Thoracic aorta (tissue), 2 donors: ENCODE data around the gene HAND1. TPM values are rescaled to one million over a fixed set of nuclear protein-coding genes. Genes with fewer than 3 reads are reported as not detected.

Source experiments
- ATAC-seq: fragments of 150-250 bp; one replicate; pipeline ENCODE4 v1.8.0; 2017; ENCODE audit warnings: low read depth; ENCODE audit not compliant: insufficient number of reproducible peaks, low FRiP score
- DNase-seq: peaks from one replicate; pipeline ENCODE4 v3.0.0-alpha.2; 2020; ENCODE audit warnings: low spot score
- H3K27ac ChIP-seq, 2 donors: fragments of 200-600 bp; sonication (generic); 1 replicate in 1 of 2; 2 replicates in 1 of 2; pipeline ENCODE4 v1.5.1; 2016; ENCODE audit warnings: mild to moderate bottlenecking in 2 of 2, moderate library complexity in 2 of 2
- H3K27me3 ChIP-seq: fragments of 200-600 bp; sonication (generic); replicated peaks from 2 replicates; pipeline ENCODE4 v1.6.0; 2016; ENCODE audit warnings: mild to moderate bottlenecking; ENCODE audit not compliant: insufficient read depth
- H3K36me3 ChIP-seq: fragments of 200-600 bp; sonication (generic); one replicate; pipeline ENCODE4 v1.5.1; 2016
- H3K4me1 ChIP-seq, 2 donors: fragments of 200-600 bp; sonication (generic); 1 replicate in 1 of 2; 2 replicates in 1 of 2; pipeline versions ENCODE4 v1.5.1 to v1.6.0; 2016; ENCODE audit warnings: low read depth in 2 of 2, mild to moderate bottlenecking in 1 of 2; ENCODE audit not compliant: control insufficient read depth in 1 of 2
- H3K4me3 ChIP-seq: fragments of 200-600 bp; sonication (generic); 2 replicates; pipeline ENCODE4 v1.5.1; 2016; ENCODE audit warnings: mild to moderate bottlenecking
- H3K9me3 ChIP-seq: fragments of 200-600 bp; sonication (generic); 2 replicates; pipeline ENCODE4 v1.5.1; 2016
- total RNA-seq, 2 donors: library from RNA; depleted of rRNA; stranded (reverse); fragments of >200 nt; gene quantifications; one replicate each; pipeline versions ENCODE4 v1.1.0 to v1.2.3, GENCODE V29; 2016
- TF ChIP-seq, protein P1 (sequence below): fragments of 200-600 bp; sonication (generic); IDR thresholded peaks from one replicate; pipeline ENCODE4 v1.5.1; 2019; ENCODE audit warnings: antibody characterized with exemption

HAND1 gene
- not detected for total RNA-seq

DNA sequence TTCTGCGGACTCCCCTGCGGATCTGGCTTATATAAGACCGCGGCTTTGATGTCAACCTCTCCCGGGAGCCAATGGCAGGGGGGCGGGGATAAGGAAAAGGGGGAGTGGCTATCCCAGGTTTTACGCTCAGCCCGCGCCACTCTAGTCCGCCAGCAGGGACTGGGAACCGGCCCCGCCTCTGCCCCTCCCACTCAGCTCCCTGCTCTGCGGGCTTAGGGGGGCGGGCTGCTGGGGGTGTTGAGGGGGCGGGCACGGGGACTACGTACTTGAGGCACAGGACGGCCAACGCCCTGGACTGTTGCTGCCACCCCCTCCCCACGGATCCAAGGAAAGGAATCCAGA lies at the start of gene HAND1:
Gene HAND1 (minus strand): TSS at position 4 of the 342 bp plus-strand sequence. CDS start 219 bp downstream, outside the sequence.
- Histone ChIP-seq H3K4me3 (peak within 1 kb of the TSS; percentile 68), H3K4me1 (peaks cover 41 to 56% of the 10 kb centered on the region in 2 donors), H3K36me3 (no peaks in the 10 kb centered on the region), H3K27ac (no peak within 1 kb of the TSS), H3K9me3 (no peaks in the 10 kb centered on the region), H3K27me3 (peaks cover 85% of the 10 kb centered on the region)
- DNase-seq (no peak), ATAC-seq (no peak)
- TF ChIP-seq, protein P1, sequence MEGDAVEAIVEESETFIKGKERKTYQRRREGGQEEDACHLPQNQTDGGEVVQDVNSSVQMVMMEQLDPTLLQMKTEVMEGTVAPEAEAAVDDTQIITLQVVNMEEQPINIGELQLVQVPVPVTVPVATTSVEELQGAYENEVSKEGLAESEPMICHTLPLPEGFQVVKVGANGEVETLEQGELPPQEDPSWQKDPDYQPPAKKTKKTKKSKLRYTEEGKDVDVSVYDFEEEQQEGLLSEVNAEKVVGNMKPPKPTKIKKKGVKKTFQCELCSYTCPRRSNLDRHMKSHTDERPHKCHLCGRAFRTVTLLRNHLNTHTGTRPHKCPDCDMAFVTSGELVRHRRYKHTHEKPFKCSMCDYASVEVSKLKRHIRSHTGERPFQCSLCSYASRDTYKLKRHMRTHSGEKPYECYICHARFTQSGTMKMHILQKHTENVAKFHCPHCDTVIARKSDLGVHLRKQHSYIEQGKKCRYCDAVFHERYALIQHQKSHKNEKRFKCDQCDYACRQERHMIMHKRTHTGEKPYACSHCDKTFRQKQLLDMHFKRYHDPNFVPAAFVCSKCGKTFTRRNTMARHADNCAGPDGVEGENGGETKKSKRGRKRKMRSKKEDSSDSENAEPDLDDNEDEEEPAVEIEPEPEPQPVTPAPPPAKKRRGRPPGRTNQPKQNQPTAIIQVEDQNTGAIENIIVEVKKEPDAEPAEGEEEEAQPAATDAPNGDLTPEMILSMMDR = no peak

DNA sequence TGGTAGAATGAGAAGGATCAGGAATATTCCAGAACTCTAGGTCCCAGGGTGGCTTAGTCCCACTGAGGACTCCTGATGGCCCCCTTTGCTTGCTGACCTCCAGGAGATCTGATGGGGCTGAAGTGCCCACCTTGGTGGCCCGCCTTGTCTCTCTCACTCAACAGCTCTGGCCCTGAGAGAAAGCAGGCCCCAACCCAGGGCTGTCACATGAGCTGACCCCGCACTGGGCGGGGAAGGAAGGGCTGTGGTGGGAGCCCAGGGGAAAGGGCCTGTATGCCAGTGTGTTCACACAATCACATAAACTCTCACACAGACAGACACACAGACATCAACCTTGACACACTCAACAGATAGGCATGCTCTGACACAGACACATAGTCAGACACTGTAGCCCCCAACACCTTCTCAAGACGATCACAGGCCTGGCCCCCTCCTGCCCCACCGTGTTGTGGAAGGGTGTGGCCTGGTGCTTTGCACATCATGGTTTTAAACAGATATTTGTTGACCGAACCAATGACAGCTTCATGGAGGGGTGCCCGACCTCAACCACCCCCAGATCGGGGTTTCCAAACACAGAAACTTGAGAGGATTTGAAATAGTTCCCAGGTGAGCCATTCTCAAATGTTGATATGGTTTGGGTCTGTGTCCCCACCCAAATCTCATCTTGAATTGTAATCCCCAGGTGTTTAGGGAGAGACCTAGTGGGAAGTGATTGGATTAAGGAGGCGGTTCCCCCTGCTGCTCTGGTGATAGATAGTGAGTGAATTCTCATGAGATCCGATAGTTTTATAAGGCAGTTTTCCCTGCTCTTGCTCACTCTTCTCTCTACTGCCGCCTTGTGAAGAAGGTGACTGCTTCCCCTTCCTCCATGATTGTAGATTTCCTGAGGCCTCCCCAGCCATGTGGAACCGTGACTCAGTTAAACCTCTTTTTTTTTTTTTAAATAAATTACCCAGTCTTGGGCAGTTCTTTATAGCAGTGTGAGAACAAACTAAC lies 48.5 kb upstream of the HAND1 start:
- H3K4me1 ChIP-seq = peaks cover 0 to 14% of the 10 kb centered on the region in 2 donors
- H3K27ac ChIP-seq = no peak overlapping the region
- TF ChIP-seq, protein P1 = no peak
- ATAC-seq (no peak), DNase-seq (no peak)
- H3K27me3 ChIP-seq = no peaks in the 10 kb centered on the region
- no peaks in the 10 kb centered on the region for H3K9me3 ChIP-seq
- no peaks in the 10 kb centered on the region for H3K36me3 ChIP-seq
- H3K4me3 ChIP-seq = no peak overlapping the region

DNA sequence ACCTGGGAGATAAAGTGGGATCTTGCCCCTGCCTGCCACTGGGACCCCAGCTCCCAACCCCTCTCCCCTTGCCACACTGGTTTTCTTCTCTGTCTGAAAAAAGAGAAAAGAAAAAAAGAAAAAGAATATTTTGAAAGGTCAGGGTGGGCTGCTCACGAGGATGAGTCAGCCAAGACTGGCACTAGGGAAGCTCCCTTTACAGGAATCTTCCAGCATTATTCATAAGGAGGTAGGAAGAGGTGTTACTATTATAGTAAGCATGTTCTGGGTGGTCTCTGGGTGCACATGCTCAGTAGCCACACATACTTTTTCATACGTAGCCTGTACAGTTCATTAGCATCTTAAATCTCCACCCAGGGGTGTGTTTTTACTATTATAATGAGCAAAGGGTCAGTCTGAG lies 46.8 kb upstream of the HAND1 start:
- ATAC-seq = no peak

DNA sequence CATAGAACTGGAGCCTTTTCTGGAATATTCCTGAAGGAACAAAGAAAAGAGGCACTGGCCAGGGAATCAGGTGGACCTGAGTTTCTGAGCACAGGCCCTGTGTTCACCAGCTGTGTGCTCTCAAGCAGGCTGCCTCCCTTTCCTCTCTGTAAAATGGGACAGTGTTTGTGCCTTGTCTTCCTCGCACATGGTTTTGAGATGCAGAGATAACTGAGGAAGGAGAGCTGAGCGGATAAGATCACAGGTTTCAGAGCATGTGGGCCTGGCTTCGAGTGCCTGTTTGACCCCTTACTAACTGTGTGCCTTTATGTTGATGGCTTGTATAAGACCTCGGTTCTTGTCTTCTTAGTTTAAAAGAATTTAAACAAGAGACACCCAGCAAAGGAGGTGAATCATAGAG lies 46.2 kb upstream of the HAND1 start:
- H3K36me3 ChIP-seq = no peaks in the 10 kb centered on the region
- no peaks in the 10 kb centered on the region for H3K9me3 ChIP-seq
- no peak for ATAC-seq
- H3K4me3 ChIP-seq = no peak overlapping the region
- DNase-seq = no peak
- TF ChIP-seq, protein P1 = no peak
- H3K27ac ChIP-seq = no peak overlapping the region
- no peaks in the 10 kb centered on the region for H3K27me3 ChIP-seq
- peaks cover 0 to 14% of the 10 kb centered on the region in 2 donors for H3K4me1 ChIP-seq

More for the DNA sequence above, 46.8 kb upstream of the HAND1 start:
- no peaks in the 10 kb centered on the region for H3K27me3 ChIP-seq
- TF ChIP-seq, protein P1 = no peak
- no peaks in the 10 kb centered on the region for H3K9me3 ChIP-seq
- H3K27ac ChIP-seq = no peak overlapping the region
- H3K4me3 ChIP-seq = no peak overlapping the region
- H3K4me1 ChIP-seq = peaks cover 0 to 14% of the 10 kb centered on the region in 2 donors
- H3K36me3 ChIP-seq = no peaks in the 10 kb centered on the region
- no peak for DNase-seq

DNA sequence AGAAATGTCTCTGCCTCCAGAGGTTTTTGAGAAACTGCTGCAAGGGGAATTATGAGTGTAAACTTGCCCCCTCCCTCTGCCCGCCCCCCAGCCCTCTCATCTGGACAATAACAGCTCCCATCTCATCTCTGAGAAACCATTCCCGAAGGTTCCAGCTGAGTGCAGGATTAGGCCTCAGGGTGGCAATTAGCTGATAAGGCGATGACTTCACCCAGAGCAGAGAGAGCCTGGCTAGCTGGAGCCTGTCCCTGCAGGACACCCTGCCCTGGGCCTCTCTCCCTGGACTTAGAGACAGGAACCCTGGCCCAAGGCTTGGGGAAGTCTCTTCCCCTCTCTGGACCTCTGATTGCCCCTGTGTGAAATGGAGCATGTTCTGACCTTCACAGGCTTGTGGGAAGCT lies 45.7 kb upstream of the HAND1 start:
- no peaks in the 10 kb centered on the region for H3K9me3 ChIP-seq
- peaks cover 0 to 14% of the 10 kb centered on the region in 2 donors for H3K4me1 ChIP-seq
- H3K27me3 ChIP-seq = no peaks in the 10 kb centered on the region
- H3K4me3 ChIP-seq = no peak overlapping the region
- no peak for ATAC-seq
- peak overlapping the region in 1 of 2 donors; percentile 21 for H3K27ac ChIP-seq
- no peaks in the 10 kb centered on the region for H3K36me3 ChIP-seq
- no peak for DNase-seq
- TF ChIP-seq, protein P1 = no peak
